Measurements from ENCODE around the gene CNTNAP2. TPM values are rescaled to one million over a fixed set of nuclear protein-coding genes. Genes with fewer than 3 reads are reported as not detected.

Gene CNTNAP2
- polyA plus RNA-seq, 3 donors, result 15.2 to 28.4 (median 19.5) TPM

GRCh38 chr7:147013825-147014224 lies 897.2 kb downstream of the CNTNAP2 start:
- no peak for DNase-seq

GRCh38 chr7:147014286-147014955 lies 897.8 kb downstream of the CNTNAP2 start:
- no peak for DNase-seq

- DNase-seq, result no peak
Measured at GRCh38 chr7:147015999-147016398, 899.4 kb downstream of the CNTNAP2 start.

GRCh38 chr7:147022056-147022455 lies 905.5 kb downstream of the CNTNAP2 start:
- DNase-seq, result no peak

GRCh38 chr7:147023440-147023839 lies 906.8 kb downstream of the CNTNAP2 start:
- DNase-seq, result no peak

- no peak for DNase-seq
Measured at GRCh38 chr7:147029953-147030352, 913.4 kb downstream of the CNTNAP2 start.

GRCh38 chr7:147033641-147034040 lies 917.0 kb downstream of the CNTNAP2 start:
- DNase-seq, result no peak

- no peak for DNase-seq
Measured at GRCh38 chr7:147041438-147041837, 924.8 kb downstream of the CNTNAP2 start.

- DNase-seq, result no peak
Measured at GRCh38 chr7:147044941-147045340, 928.3 kb downstream of the CNTNAP2 start.

GRCh38 chr7:147047696-147048095 lies 931.1 kb downstream of the CNTNAP2 start:
- DNase-seq, result no peak

- no peak for DNase-seq
Measured at GRCh38 chr7:147048864-147049263, 932.3 kb downstream of the CNTNAP2 start.

GRCh38 chr7:147052818-147053217 lies 936.2 kb downstream of the CNTNAP2 start:
- DNase-seq, result no peak

- no peak for DNase-seq
Measured at GRCh38 chr7:147053746-147054145, 937.1 kb downstream of the CNTNAP2 start.

- no peak for DNase-seq
Measured at GRCh38 chr7:147060070-147060469, 943.5 kb downstream of the CNTNAP2 start.

GRCh38 chr7:147062897-147063296 lies 946.3 kb downstream of the CNTNAP2 start:
- no peak for DNase-seq

GRCh38 chr7:147068842-147069241 lies 952.2 kb downstream of the CNTNAP2 start:
- no peak for DNase-seq

- no peak for DNase-seq
Measured at GRCh38 chr7:147069771-147070170, 953.2 kb downstream of the CNTNAP2 start.

GRCh38 chr7:147070886-147071285 lies 954.3 kb downstream of the CNTNAP2 start:
- no peak for DNase-seq

- DNase-seq, result no peak
Measured at GRCh38 chr7:147071536-147071935, 954.9 kb downstream of the CNTNAP2 start.

GRCh38 chr7:147078312-147078711 lies 961.7 kb downstream of the CNTNAP2 start:
- no peak for DNase-seq

GRCh38 chr7:147079083-147079482 lies 962.5 kb downstream of the CNTNAP2 start:
- no peak for DNase-seq

GRCh38 chr7:147079921-147080420 lies 963.4 kb downstream of the CNTNAP2 start:
- DNase-seq, result no peak

- DNase-seq, result no peak
Measured at GRCh38 chr7:147081117-147081516, 964.5 kb downstream of the CNTNAP2 start.

- DNase-seq, result no peak
Measured at GRCh38 chr7:147089051-147089461, 972.5 kb downstream of the CNTNAP2 start.
